ENCODE measurements around the gene CATSPERE. TPM values are rescaled to one million over a fixed set of nuclear protein-coding genes. Genes with fewer than 3 reads are reported as not detected.

CATSPERE gene
- total RNA-seq, 1 experiment from 2014 or later, result 0.18 TPM

- in situ Hi-C loops (cut with HindIII; ENCODE audit: low pct_unique_long_range_greater_than_20kb, low sequenced_read_pairs), result no loop called here
- DNase-seq (ENCODE audit: low read depth, low spot score), result no peak
Measured at GRCh38 chr1:244585867-244586266, 124.8 kb downstream of the CATSPERE start.

- in situ Hi-C loops (cut with HindIII; ENCODE audit: low pct_unique_long_range_greater_than_20kb, low sequenced_read_pairs), result no loop called here
- no peak for DNase-seq (ENCODE audit: low read depth, low spot score)
Measured at GRCh38 chr1:244590670-244591069, 129.6 kb downstream of the CATSPERE start.

DNA sequence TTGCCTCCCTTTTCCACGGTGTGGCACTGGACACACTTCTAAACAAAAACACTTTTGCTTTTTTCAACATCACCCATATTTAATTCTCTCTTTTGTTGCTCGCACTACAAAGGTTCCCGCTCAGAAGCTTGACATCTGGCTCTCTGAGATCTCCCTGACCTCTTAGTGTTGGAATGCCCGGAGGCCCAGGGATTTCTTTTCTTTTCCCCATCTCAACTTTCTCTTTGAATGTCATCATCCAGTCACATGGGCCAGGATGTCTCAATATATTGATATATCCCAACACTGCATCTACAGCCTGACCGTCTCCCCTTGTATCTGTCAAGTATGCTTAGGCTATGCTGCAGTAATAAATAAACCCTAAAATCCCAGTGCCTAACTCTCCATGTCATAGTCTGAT, 137.5 kb downstream of the CATSPERE start:
- DNase-seq (ENCODE audit: low read depth, low spot score), result no peak
- in situ Hi-C loops (cut with HindIII; ENCODE audit: low pct_unique_long_range_greater_than_20kb, low sequenced_read_pairs), result no loop called here

DNA sequence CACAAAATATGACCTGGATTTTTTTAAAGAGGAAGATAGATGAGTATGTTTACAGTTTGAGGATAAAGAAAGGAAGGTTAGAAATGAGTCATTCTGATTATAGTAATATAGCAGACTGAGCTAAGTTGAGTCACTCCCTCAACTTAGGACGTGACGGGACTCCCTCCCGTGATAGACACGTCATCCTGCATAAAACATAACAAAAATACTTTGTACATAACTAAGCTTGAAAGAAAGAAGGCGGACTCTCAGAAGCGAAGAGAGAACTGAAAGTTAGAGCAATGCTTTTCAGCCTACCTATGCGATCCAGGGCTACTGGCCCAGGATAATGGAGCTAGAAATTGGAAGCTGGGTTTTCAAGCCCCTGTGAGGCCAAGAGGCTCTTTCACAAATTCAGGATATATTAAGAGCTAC, 138.9 kb downstream of the CATSPERE start:
- peak; percentile 66 for DNase-seq (ENCODE audit: low read depth, low spot score)
- in situ Hi-C loops (cut with HindIII; ENCODE audit: low pct_unique_long_range_greater_than_20kb, low sequenced_read_pairs), result no loop called here

DNA sequence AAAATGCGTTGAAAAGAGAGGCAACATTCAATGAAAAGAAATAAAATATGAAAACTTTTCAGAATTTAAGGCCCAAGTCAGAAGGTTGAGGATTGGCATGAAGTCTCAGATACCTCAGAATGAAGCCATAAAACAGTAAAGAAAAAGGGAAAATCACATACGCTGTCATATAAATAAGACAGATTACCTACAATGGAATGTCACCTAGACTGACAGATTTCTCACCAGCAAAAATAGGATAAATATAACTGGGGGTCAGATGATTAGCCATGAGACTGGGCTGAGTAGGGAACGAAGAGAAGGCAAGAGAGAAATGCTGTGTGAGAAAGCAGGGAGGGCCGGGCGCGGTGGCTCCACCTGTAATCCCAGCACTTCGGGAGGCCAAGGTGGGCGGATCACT, 140.3 kb downstream of the CATSPERE start:
- no peak for DNase-seq (ENCODE audit: low read depth, low spot score)
- in situ Hi-C loops (cut with HindIII; ENCODE audit: low pct_unique_long_range_greater_than_20kb, low sequenced_read_pairs), result no loop called here

GRCh38 chr1:244603498-244603897, 142.4 kb downstream of the CATSPERE start:
- peak; percentile 62 for DNase-seq (ENCODE audit: low read depth, low spot score)
- in situ Hi-C loops (cut with HindIII; ENCODE audit: low pct_unique_long_range_greater_than_20kb, low sequenced_read_pairs), result no loop called here

DNA sequence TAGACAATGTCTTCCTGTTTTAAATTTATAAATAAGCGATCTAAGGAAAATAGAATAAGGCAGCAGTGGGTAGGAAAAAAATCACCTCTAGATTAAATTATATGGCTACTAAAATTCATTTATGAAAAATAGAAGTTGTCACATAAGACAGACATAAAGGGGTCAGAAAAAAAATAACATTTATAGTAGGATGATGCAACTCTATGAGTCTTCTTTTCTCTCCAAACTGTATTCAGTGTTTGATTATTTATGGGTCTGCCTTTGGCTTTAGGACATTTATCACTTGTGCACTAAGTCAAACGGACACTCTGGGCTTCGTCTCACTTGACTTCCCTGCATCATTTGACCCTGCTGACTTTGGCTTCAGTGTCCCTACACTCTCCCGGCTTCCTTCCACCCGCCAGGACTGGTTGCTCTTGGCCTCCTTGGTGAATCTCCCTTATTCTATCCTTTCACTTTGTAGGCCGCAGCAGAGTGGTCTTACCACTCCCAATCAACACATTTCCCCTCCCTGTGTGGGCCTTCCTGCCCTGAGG, 144.8 kb downstream of the CATSPERE start:
- DNase-seq (ENCODE audit: low read depth, low spot score), result no peak
- in situ Hi-C loops (cut with HindIII; ENCODE audit: low pct_unique_long_range_greater_than_20kb, low sequenced_read_pairs), result no loop called here

DNA sequence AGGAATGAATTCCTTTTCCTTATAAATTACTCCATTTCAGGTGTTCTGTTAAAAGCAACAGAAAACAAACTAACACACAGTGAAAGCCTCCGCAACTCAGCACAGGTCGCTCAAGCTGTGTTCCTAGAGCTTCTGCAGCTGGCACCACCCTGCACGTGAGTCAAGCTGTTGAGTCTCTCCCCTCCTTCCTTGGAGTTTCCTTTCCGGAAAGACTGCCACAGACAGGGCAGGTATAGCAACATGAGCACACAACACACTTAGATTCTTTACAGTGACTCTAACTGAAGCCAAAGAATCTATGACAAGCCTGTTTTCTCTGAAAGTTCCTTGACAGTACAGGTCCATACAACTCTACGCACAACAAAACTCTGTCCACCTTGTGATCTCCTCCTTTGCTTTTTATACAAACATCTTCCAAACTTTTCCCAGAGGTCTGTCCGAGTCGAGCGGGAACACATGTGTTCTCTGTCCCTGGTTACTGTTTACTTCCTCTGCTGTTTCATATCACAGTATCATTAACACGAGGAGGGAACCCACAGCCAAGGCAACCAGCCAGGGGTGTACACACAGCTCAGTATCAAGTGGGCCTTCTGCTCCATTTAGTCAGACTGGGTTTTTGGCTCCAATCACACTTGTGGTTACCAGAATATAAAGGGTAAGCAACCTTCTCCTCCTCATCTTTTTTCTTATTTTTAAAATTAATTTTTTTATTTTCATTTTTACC, 153.2 kb downstream of the CATSPERE start:
- in situ Hi-C loops (cut with HindIII; ENCODE audit: low pct_unique_long_range_greater_than_20kb, low sequenced_read_pairs), result no loop called here
- no peak for DNase-seq (ENCODE audit: low read depth, low spot score)

DNA sequence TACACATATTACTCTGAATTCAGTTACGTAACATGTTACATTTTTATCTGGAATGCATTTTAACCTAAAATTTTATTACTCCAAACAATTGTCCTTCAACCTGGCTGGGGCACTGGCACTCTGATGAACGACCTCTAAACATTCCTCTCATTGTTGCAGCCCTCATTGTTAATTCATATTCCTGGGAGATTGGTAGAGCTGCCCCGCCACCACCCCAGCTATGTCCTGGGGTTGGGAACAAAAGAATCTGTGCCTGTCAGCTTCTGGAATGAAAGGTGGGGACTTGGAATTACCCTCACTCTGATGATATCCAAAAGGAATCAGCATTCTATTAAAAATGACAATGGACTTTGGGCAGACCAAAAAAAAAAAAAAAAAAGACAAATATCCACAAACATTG, 153.8 kb downstream of the CATSPERE start:
- in situ Hi-C loops (cut with HindIII; ENCODE audit: low pct_unique_long_range_greater_than_20kb, low sequenced_read_pairs), result no loop called here
- DNase-seq (ENCODE audit: low read depth, low spot score), result no peak

DNA sequence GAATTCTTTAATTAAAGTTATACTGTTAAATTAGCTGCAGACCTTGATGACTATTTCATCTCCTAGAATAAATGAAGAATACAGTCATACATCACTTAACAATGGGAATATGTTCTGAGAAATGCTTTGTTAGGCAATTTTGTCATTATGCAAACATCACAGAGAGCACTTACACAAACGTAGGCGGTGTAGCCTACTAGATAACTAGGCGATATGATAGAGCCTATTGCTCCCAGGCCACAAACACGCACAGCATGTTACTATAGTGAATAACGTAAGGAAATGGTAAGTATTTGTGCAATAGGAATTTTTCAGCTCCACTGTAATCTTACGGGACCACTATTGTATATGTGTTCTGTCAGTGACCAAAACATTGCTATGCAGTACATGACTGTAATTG, 154.2 kb downstream of the CATSPERE start:
- in situ Hi-C loops (cut with HindIII; ENCODE audit: low pct_unique_long_range_greater_than_20kb, low sequenced_read_pairs), result no loop called here
- no peak for DNase-seq (ENCODE audit: low read depth, low spot score)

- in situ Hi-C loops (cut with HindIII; ENCODE audit: low pct_unique_long_range_greater_than_20kb, low sequenced_read_pairs), result no loop called here
- no peak for DNase-seq (ENCODE audit: low read depth, low spot score)
Measured at GRCh38 chr1:244626709-244627108, 165.6 kb downstream of the CATSPERE start.

GRCh38 chr1:244628789-244629188, 167.7 kb downstream of the CATSPERE start:
- in situ Hi-C loops (cut with HindIII; ENCODE audit: low pct_unique_long_range_greater_than_20kb, low sequenced_read_pairs), result no loop called here
- DNase-seq (ENCODE audit: low read depth, low spot score), result no peak

DNA sequence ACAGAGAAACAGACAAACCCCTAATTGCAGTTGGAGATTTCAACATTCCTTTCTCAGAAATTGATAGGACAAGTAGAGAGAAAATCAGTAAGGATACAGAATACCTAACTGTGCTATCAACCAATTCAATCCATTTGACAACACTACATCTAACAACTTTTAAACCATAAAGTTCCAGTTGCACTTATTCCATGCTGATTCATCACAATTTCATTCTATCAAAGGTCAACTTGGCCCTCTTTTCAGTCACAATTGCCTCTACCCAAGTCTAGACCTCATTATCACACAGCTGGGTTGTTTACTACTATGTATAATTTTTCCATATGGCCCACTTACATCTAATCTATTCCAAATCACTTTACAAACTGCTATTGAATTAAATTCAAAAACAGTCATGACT, 172.1 kb downstream of the CATSPERE start:
- DNase-seq (ENCODE audit: low read depth, low spot score), result no peak
- in situ Hi-C loops (cut with HindIII; ENCODE audit: low pct_unique_long_range_greater_than_20kb, low sequenced_read_pairs), result no loop called here

GRCh38 chr1:244634546-244634945, 173.5 kb downstream of the CATSPERE start:
- no peak for DNase-seq (ENCODE audit: low read depth, low spot score)
- in situ Hi-C loops (cut with HindIII; ENCODE audit: low pct_unique_long_range_greater_than_20kb, low sequenced_read_pairs), result no loop called here

DNA sequence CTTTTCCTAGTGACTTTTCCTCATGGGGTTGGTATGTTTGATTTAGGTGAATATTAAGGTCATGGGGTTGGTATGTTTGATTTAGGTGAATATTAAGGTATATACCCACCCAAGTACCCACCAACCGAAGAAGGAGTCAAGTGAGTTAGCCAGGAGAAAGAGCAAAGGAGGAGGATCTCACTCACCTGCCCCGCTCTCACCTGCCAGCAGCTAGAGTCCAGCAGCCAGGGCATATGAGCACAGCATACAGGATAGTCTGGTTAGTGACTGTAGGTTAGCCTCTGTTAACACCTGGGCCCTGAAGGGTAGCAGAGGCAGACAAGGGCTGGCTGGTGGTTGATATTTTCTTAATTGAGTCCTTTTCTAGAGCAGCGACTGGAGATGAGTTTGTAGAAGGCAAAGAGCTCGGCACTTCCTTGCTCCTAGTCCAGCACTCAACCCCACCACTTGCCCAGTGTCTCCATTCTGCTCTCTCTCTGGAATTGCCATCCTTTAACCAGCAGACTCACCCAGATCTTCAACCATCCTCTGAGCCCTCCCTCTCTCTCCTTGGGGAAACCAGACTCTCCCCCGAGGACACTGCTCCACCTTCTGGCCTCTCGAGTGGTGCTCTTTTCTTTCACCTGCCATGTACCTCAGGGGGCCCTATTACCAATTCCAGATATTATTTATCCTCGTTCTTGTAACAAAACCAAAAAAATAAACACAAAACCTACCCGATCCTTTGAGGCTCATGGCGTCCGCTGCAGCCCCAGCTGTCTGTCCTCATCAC, 175.6 kb downstream of the CATSPERE start:
- in situ Hi-C loops (cut with HindIII; ENCODE audit: low pct_unique_long_range_greater_than_20kb, low sequenced_read_pairs), result no loop called here

GRCh38 chr1:244639561-244639960, 178.5 kb downstream of the CATSPERE start:
- in situ Hi-C loops (cut with HindIII; ENCODE audit: low pct_unique_long_range_greater_than_20kb, low sequenced_read_pairs), result no loop called here

More for the DNA sequence above, 175.6 kb downstream of the CATSPERE start:
- no peak for DNase-seq (ENCODE audit: low read depth, low spot score)

GRCh38 chr1:244640917-244641316, 179.8 kb downstream of the CATSPERE start:
- in situ Hi-C loops (cut with HindIII; ENCODE audit: low pct_unique_long_range_greater_than_20kb, low sequenced_read_pairs), result no loop called here

More at GRCh38 chr1:244639561-244639960, 178.5 kb downstream of the CATSPERE start:
- no peak for DNase-seq (ENCODE audit: low read depth, low spot score)

DNA sequence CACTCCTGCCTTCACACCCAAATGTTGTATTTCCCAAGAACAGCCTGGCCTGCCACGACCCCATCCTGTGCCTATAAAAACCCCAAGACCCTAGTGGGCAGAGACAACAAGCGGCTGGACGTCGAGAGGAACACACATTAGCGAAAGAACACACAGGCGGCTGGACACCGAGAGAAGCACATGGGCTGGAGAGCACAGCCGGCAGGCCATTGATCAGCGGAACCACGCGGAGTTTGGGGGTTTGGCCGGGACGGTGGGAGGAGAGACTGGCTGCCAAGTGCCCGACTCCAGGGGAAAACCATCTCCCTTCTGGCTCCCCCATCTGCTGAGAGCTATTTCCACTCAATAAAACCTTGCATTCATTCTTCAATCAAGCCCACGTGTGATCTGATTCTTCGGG, 181.5 kb downstream of the CATSPERE start:
- in situ Hi-C loops (cut with HindIII; ENCODE audit: low pct_unique_long_range_greater_than_20kb, low sequenced_read_pairs), result no loop called here

More at GRCh38 chr1:244640917-244641316, 179.8 kb downstream of the CATSPERE start:
- DNase-seq (ENCODE audit: low read depth, low spot score), result no peak

DNA sequence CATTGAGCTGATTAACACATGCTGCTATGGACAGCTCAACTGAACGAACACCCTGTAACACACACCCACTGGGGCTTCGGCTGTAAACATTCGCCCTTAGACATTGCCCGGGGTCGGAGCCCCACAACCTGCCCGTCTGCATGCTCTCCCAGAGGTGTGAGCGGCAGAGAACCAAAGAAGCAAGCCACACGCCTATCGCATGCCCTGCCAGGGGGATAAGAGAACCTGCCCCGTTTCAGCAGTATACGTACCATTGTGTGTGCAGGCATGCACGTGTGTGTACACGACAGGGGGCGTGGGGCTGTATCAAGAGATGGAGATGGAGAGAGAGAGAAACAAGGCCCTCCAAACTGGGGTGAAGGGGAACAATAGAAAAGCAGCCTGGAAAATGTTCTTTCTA, 181.9 kb downstream of the CATSPERE start:
- DNase-seq (ENCODE audit: low read depth, low spot score), result no peak
- in situ Hi-C loops (cut with HindIII; ENCODE audit: low pct_unique_long_range_greater_than_20kb, low sequenced_read_pairs), result no loop called here

More for the DNA sequence above, 181.5 kb downstream of the CATSPERE start:
- DNase-seq (ENCODE audit: low read depth, low spot score), result no peak

Data from SK-MEL-5 (cell line).